Right renal pelvis (tissue), 4 donors: ENCODE data around the gene RGS2. TPM values are rescaled to one million over a fixed set of nuclear protein-coding genes. Genes with fewer than 3 reads are reported as not detected.

ENCODE experiments used
- DNase-seq, 4 donors: peaks; one replicate each; pipeline ENCODE4 v3.0.0-alpha.2; 2013; ENCODE audit warnings: low read depth in 4 of 4, low spot score in 3 of 4, missing footprints in 1 of 4
- polyA plus RNA-seq, 4 donors: library from polyadenylated mRNA; unstranded; fragments of 120-200 nt; gene quantifications; one replicate each; pipeline ENCODE4 v1.2.1, GENCODE V29; 2013; ENCODE audit not compliant: insufficient read length in 4 of 4

Gene RGS2
- polyA plus RNA-seq, 4 donors, result 35.4 to 40.7 (median 35.9) TPM

DNA sequence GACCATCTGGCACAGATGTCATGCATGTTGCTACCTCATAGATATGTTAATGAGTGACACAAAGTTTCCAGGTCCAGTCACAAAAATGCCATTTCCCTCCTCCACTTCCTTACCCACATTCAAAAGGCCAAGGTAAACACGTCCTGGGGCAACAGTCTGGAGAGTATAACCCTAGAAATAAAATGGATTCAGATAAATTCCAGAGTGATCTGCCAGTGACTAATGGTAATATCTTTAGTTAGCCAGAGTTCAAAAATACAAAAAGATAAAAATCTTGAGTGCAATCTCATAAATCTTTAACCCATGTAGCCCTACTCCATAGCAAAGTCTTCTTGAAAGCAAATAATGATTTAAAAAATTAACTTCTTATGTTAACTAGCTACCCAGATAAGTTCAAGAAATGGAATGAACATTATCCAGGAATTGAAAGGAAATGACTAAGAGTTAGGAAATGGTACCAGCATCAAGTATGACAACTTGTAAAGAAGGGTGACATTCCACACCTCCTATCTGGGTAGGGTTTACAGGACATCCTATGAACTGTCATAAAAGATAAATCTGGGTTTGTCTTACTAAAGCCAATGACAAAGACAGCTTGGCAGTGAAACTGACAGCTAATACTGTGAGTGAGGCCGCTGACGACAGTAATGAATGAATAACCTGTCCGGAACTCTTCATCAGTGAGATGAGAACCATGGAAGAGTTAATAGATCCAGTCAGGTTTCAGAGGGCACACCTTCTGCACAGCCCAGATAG is 18.1 kb downstream of the RGS2 start:
- no peak for DNase-seq

DNA sequence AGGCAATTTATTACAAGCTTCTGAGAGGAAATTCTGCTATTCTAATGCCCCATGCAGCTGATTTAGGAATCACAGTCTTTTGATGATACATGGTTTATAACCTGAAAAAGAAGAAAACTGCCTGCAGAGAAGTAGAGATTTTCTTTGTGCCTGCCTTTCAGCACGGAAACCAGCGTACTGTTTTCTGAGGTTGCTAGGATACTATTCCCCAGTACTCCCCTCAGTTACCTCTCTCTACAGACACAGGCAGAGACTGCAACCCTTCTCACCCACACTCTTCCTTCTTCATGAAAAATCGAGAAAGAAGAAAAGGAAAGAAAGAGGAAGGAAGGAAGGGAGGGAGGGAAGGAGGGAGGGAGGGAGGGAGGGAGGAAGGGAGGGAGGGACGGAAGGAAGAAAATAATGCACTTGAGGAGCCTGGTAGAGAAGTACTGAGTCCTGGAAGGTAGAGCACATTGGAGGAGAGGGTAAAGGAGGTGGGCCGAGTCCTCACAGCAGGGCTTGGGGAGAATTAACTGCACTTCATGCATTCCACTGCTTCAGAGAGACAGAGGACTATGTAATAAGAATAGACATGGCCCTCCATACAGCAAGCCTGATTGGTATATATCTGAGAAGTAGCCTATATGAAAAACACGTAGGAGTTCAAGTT is 21.9 kb downstream of the RGS2 start:
- no peak for DNase-seq

DNA sequence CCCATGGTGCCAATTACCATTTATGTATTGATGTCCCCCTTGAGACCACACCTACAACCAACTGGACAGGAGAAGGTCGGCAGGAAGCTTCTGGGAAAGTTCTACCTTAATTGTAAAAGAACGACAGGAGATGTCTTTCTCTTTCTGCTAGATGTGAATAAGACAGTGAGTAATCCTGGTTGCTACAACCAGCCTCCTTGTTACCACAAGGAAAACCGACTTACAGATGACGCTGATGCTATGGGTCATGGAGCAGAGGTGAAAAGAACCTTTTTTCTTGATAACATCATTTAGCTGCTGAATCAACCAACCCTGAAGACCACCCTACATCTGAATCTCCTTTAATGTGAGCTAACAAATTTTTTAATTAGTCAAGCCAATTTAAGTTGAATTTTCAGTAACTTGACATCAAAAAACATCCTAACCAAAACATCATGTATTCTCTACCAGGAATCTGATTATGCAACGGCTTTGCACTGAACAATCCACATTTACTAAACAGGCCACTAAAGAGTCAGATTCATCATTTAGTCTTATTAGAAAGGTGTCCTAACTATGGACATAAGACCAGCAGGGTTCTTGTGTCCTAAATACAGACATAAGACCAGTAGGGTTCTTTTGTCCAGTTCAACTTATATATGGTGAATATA is 23.0 kb downstream of the RGS2 start:
- DNase-seq, result no peak

DNA sequence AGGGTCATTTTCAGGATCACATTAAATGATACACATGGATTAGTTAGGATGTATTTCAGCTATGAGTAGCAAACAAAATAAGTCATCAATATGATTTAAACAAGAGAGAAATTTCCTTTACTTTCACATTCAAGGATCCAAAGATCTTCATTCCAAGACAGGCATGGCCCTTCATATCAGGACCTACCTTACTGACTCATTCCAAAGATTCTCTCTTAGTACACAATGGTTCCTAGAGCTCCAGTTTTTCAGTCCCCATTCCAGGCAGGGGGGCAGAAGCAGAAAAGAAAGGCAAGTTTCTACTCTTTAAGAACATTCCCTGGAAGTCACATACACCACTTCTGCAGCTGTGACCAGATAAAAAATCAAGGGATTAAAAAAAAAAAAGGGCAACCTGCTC is 23.7 kb downstream of the RGS2 start:
- DNase-seq, result no peak

DNA sequence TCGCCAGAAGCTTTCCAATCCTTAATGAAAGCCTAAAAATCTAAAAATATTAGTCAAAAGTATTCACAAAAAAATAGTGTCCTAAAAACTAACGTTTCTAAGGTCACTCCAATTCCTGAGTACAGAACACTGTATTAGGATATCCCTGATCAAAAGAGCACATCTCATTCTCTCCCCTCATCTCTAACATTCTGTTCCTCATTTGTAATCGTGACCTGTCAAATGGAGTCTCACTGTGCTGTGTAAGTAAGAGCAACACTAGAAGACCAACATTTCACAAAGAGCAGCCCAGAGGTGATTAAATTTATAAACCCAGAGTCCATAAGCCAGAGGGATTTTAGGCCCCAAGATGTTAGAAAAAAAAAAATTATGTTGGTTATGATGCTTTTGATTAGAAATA is 26.3 kb downstream of the RGS2 start:
- DNase-seq, result no peak

DNA sequence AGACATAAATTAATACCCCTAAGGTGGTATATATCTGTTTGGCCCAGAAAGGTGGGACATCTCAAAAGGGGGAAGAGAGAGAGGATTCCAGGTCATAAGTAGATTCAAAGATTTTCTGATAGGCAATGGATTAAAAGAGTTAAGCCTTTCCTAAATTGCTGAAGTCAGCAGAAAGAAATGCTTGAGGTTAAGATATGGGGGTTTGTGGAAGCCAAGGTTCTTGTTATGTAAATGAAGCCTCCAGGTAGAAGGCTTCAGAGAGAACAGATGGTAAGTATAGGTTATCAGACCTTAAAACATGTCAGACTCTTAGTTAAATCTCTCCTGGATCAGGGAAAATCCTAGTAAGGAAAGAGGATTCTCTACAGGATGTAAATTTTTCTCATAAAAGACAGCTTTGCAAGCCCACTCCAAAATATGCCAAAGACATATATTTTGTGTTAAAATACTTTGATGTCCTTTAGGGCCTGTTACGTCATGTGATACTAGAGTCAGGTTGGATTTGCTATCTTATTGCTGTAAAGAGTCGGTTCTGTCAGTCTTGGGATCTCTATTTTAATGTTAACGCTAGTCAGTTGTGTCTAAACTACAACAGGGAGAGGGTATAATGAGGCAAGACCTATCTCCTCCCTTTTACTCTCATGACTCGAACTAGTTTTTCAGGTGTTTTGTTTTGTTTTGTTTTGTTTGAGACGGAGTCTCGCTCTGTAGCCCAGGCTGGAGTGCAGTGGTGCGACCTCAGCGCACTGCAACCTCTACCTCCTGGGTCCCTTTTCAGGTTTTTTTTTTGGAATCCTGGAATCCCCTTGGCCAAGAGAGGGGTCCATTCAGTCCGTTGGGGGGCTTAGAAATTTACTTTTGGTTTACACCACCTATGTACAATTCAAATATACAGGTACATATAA is 30.6 kb downstream of the RGS2 start:
- DNase-seq, result no peak

DNA sequence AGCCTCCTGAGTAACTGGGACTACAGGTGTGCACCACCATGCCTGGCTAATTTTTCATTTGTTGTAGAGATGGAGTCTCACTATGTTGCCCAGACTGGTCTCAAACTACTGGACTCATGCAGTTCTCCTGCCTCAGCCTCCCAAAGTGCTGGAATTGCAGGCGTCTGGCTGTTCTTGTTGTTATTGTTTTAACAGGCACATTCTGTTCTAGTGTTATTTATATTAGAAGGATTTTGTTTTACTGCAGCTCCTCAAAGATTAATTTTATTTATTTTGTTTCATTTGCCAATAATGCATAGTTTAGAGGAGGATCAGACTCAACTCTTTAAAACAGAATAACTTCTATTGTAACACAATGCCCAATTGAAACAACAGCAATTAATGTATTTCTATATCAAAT is 35.5 kb downstream of the RGS2 start:
- no peak for DNase-seq

DNA sequence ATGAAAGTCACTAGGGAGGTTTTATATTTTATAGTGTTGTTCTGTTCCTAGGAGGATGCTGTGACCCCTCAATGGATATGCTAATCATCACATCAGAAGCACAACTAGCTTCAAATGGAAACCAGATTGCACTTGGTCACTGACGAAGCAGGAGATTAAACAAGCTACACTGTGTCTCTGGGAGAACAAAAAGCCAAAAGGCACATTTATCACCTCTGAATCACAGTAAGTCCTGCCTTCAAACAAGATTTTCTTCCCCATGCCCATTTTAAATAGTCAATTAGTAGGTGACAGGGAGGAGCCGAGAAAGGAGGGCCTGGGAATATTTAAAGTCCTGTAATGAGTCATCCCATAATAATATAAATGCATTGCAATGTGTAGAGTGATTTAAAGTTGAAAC is 38.1 kb downstream of the RGS2 start:
- DNase-seq, result no peak

DNA sequence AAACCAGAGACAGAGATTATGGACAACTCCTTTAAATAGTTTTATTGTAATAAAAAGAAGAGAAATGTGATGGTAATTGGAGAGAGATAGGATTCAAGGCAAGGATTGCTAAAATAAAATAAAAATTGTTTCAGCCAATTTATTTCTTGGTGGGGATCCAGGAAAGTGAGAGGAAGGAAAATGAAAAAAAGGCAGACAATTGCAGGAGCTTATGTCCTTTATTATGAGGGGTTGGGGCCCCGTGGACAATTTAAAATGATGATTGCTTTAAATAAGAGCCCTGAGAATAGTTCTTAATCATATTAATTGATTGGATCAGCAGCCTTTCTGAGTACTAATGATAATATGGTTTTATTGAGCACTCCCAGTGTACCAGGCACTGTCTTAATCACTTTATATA is 40.2 kb downstream of the RGS2 start:
- no peak for DNase-seq

DNA sequence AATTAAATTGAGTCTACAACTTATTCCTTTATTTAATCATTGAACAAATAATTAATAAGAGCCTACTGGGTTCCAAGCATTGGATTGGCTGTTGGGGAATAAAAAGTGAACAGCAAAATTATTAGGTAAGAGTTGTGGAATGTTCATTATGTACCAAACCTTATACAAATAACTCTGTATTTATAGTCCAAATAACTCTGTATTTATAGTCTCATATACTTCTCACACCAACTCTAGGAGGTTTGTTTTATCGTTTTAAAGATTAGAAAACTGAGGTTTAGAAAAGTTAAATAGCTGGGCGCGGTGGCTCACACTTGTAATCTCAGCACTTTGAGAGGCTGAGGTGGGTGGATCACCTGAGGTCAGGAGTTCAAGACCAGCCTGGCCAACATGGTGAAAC is 40.6 kb downstream of the RGS2 start:
- no peak for DNase-seq

DNA sequence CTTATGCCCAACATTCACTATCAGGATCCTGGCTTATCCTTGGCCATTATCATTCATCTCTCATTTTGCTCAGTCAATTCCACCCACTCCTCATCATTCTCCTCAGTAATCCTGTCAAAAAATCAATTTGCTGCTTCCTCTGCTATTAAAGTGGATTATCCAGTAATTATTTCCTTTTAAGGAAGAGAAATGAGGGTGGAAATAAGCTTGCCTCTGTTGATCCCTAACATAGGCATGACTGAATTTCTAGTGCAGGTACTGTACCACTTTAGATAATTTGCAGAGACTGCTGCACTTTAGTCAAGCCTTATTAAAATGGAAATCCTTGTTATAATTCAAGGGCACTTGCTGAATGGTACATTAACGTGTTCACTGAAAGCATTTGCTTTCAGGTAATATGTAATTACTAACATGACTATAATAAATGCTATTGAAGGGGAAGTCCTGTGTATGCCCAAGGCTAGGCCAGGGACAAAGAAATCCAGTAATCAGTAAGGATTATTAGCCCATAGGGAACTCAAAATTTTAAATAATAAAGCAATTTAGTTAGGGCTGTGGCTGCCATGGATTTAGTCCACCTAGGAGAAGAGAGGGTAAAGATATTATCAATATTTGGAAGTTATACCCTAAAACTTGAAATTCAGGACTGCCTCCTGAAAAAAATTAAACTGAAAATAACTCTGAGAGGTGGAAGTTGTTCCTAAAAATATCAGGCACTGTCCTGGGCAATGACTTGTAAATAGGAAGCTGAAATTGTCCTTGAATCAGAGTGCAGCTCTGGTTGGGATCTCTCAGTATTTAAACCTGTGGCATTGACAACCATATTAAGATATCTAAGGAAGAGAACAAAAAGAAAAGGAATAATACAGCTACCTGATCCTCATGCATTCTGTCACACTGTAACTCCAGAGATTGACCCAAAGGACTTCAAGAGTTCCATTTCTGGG is 43.4 kb downstream of the RGS2 start:
- DNase-seq, result no peak

DNA sequence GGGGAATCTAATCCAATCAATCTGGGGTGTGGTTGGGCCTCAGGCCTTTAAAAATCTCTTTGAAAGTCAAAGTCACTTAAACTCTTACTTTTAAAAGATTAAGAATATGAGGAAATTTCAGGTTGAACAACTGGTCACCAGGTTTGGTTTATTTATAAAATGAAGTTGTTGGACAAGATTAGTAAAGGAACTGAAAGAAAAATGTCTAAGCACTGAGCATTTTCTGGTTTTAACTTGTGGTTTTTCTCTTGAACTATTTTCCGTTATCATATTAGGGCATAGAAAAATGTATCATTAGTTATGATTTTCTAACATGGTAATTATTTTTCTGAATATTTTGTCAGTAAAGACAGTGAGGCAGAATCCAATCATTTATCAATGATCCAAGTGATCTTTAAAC is 49.6 kb downstream of the RGS2 start:
- DNase-seq, result no peak

DNA sequence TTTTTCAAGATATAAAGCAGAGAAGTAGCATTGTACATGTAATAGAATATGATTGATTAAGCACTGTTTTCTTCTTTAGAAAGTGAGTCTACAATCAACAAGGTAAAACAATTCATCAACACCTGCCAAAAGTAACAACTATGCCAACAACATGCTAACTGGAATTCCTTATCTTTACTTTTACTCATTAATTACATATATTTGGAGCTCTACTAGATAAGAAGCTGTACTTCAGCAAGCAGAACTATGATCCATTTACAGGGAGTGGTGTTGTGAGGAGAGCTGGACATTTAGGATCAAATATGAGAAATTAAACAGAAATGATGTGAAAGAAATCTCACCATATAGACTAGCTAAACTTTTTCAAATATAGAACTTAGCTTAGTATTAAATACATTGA is 51.0 kb downstream of the RGS2 start:
- DNase-seq, result no peak

DNA sequence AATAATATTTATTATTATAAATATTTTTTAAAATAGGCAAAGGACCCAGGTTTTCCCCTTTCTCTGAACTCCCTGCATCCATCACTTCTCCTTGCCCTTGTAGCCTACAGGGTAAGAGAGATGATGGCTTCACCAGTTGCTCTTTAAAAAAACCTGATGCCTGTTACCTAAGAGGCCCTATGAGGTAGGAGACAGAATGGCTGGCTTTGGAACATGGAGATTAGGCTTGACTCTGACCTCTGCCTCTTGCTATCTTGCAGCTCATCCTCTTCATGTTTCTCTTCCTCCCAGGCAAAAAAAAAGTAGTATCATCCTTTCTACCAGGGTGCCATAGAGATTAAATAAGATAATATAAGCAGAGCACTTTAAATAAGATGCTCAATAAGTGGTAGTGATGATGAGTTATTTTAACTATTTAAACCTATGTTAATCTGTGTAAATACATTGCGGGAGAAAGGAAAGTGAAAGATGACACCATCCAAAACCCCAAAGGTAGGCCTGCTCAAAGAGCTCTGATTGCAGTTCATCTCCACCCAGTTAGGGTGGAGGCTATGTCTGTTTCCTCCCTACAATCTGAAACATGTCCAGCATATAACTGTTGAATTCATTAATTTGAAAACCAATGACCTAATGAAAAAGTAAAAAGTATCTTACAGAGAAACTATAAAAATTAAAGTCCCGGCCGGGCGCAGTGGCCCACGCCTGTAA is 51.8 kb downstream of the RGS2 start:
- no peak for DNase-seq

DNA sequence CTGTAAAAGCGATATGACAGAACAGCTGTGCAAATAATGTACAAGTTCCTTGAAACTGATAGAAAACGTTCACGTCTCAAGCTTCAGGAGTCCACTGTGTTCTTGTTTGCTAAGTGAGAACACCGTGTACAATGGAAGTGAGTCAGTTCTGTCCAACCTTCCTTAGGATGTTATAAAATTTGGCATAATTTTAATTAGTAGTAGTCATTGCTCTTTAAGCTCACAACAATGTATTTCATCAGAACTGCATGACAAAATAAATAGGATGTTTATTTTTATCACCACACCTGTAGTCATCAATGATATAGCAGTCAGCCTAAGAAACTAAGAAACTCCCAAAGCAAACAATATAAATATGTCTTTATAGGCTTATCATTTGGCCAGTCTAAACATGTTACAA is 53.0 kb downstream of the RGS2 start:
- no peak for DNase-seq
